Neural progenitor cell (in vitro differentiated cells): ENCODE results near the gene ANGEL2.

Source experiments
- CTCF ChIP-seq: fragments of 200-600 bp; sonication (generic); IDR thresholded peaks from 2 replicates; pipeline ENCODE4 v1.5.1; 2017; ENCODE audit warnings: antibody characterized with exemption, mild to moderate bottlenecking
- EZH2 ChIP-seq: fragments of 200-600 bp; sonication (generic); IDR thresholded peaks from 2 replicates; pipeline ENCODE4 v1.6.1; 2017; ENCODE audit warnings: antibody characterized with exemption, mild to moderate bottlenecking, moderate library complexity
- EZH2phosphoT487 ChIP-seq: fragments of 200-600 bp; sonication (generic); IDR thresholded peaks from 2 replicates; pipeline ENCODE4 v1.6.1; 2017; ENCODE audit warnings: antibody characterized with exemption

- TF ChIP-seq CTCF (no peak), EZH2 (no peak), EZH2phosphoT487 (no peak)
These were observed 47.3 kb downstream of the ANGEL2 start for GRCh38 chr1:212968368-212968863.
